Endometrial microvascular endothelial cells (primary cell): Measurements from ENCODE around the gene ZBTB7B. TPM values are rescaled to one million over a fixed set of nuclear protein-coding genes. Genes with fewer than 3 reads are reported as not detected.

Experiments used
- in situ Hi-C: cut with HindIII; loops from 2 replicates; pipeline ENCODE4 v1.10.0; 2017; ENCODE audit warnings: low sequenced_read_pairs, low pct_unique_long_range_greater_than_20kb; ENCODE audit errors: inconsistent ontology term
- total RNA-seq: library from RNA; depleted of rRNA; stranded (reverse); fragments of >200 nt; gene quantifications from one replicate; pipeline ENCODE4 v1.2.3, GENCODE V29; 2015; ENCODE audit errors: inconsistent ontology term

Gene ZBTB7B
- total RNA-seq, 1 donor from 2014 or later: 15.3 TPM

- in situ Hi-C loops: loop anchor here (10.0 kb wide), 1 partner anchor 48 kb away; no protein-coding TSS in a partner anchor
These were observed 60.3 kb downstream of the ZBTB7B start for GRCh38 chr1:155062702-155063411.

- in situ Hi-C loops: loop anchor here (10.0 kb wide), 1 partner anchor 49 kb away; no protein-coding TSS in a partner anchor
These were observed 61.0 kb downstream of the ZBTB7B start, which contains the start of gene EFNA4 for GRCh38 chr1:155063550-155064110. Gene EFNA4 (plus strand): TSS chr1:155063740. CDS start chr1:155063824, 84 bp downstream.

- in situ Hi-C loops: loop anchor here (10.0 kb wide), 1 partner anchor 49 kb away; no protein-coding TSS in a partner anchor
These were observed 61.7 kb downstream of the ZBTB7B start for GRCh38 chr1:155064111-155064831.

- in situ Hi-C loops: loop anchor here (10.0 kb wide), 1 partner anchor 50 kb away; no protein-coding TSS in a partner anchor
These were observed 62.3 kb downstream of the ZBTB7B start for GRCh38 chr1:155064832-155065429.

- in situ Hi-C loops: loop anchor here (10.0 kb wide), 1 partner anchor 52 kb away; no protein-coding TSS in a partner anchor
These were observed 64.2 kb downstream of the ZBTB7B start for GRCh38 chr1:155066777-155067176.

Other genes with a start within 250 kb of the ZBTB7B start
- 0.28 TPM for gene KCNN3, start 132.5 kb upstream of the ZBTB7B start, total RNA-seq
- gene PMVK, start 66.1 kb upstream of the ZBTB7B start, total RNA-seq: 16.1 TPM
- 34.9 TPM for gene PBXIP1, start 46.7 kb upstream of the ZBTB7B start, total RNA-seq
- 14.5 TPM for gene PYGO2, start 41.0 kb upstream of the ZBTB7B start, total RNA-seq
- gene SHC1, start 32.1 kb upstream of the ZBTB7B start, total RNA-seq: 406 TPM
- 125 TPM for gene CKS1B, start 28.1 kb upstream of the ZBTB7B start, total RNA-seq
- 47.9 TPM for gene FLAD1, start 19.5 kb upstream of the ZBTB7B start, total RNA-seq
- gene LENEP, start 9.2 kb upstream of the ZBTB7B start, total RNA-seq: not detected
- 0.28 TPM for gene DCST2, start 31.0 kb downstream of the ZBTB7B start, total RNA-seq
- not detected for gene DCST1, start 31.0 kb downstream of the ZBTB7B start, total RNA-seq
- 337 TPM for gene ADAM15, start 48.5 kb downstream of the ZBTB7B start, total RNA-seq
- 15.8 TPM for gene EFNA4, start 60.9 kb downstream of the ZBTB7B start, total RNA-seq
- gene EFNA3, start 76.0 kb downstream of the ZBTB7B start, total RNA-seq: 2.0 TPM
- gene EFNA1, start 125.1 kb downstream of the ZBTB7B start, total RNA-seq: 8.7 TPM
- gene SLC50A1, start 133.1 kb downstream of the ZBTB7B start, total RNA-seq: 47.1 TPM
- gene DPM3, start 137.7 kb downstream of the ZBTB7B start, total RNA-seq: 173 TPM
- gene KRTCAP2, start 170.5 kb downstream of the ZBTB7B start, total RNA-seq: 191 TPM
- gene TRIM46, start 171.0 kb downstream of the ZBTB7B start, total RNA-seq: 2.4 TPM
- gene THBS3, start 205.1 kb downstream of the ZBTB7B start, total RNA-seq: 3.1 TPM
- gene MTX1, start 205.9 kb downstream of the ZBTB7B start, total RNA-seq: 76.7 TPM